ENCODE measurements around the gene DIP2C. TPM values are rescaled to one million over a fixed set of nuclear protein-coding genes. Genes with fewer than 3 reads are reported as not detected.

Gene DIP2C
- total RNA-seq, 1 donor, result 19.9 TPM

GRCh38 chr10:567869-568268, 121.6 kb downstream of the DIP2C start:
- TF ChIP-seq CTCF (IDR thresholded peaks at IDR 0.05; ENCODE audit: insufficient read depth, low read depth, low read length), result no peak
- no peak overlapping the region for H3K4me3 ChIP-seq (ENCODE audit: low read depth, low read length)
- DNase-seq (ENCODE audit: low read depth), result no peak

- TF ChIP-seq CTCF (IDR thresholded peaks at IDR 0.05; ENCODE audit: insufficient read depth, low read depth, low read length), result no peak
- H3K4me3 ChIP-seq (ENCODE audit: low read depth, low read length), result no peak overlapping the region
- no peak for DNase-seq (ENCODE audit: low read depth)
These were observed 123.1 kb downstream of the DIP2C start for GRCh38 chr10:566241-566885.

GRCh38 chr10:565676-566075, 123.8 kb downstream of the DIP2C start:
- no peak for TF ChIP-seq CTCF (IDR thresholded peaks at IDR 0.05; ENCODE audit: insufficient read depth, low read depth, low read length)
- DNase-seq (ENCODE audit: low read depth), result no peak
- H3K4me3 ChIP-seq (ENCODE audit: low read depth, low read length), result no peak overlapping the region

- no peak overlapping the region for H3K4me3 ChIP-seq (ENCODE audit: low read depth, low read length)
- TF ChIP-seq CTCF (IDR thresholded peaks at IDR 0.05; ENCODE audit: insufficient read depth, low read depth, low read length), result no peak
- DNase-seq (ENCODE audit: low read depth), result no peak
These were observed 124.3 kb downstream of the DIP2C start for GRCh38 chr10:565146-565545.

- DNase-seq (ENCODE audit: low read depth), result no peak
- TF ChIP-seq CTCF (IDR thresholded peaks at IDR 0.05; ENCODE audit: insufficient read depth, low read depth, low read length), result no peak
- no peak overlapping the region for H3K4me3 ChIP-seq (ENCODE audit: low read depth, low read length)
These were observed 125.6 kb downstream of the DIP2C start for GRCh38 chr10:563827-564226.

- no peak for TF ChIP-seq CTCF (IDR thresholded peaks at IDR 0.05; ENCODE audit: insufficient read depth, low read depth, low read length)
- DNase-seq (ENCODE audit: low read depth), result no peak
- H3K4me3 ChIP-seq (ENCODE audit: low read depth, low read length), result no peak overlapping the region
These were observed 127.3 kb downstream of the DIP2C start for GRCh38 chr10:562142-562541.

GRCh38 chr10:561721-562120, 127.7 kb downstream of the DIP2C start:
- H3K4me3 ChIP-seq (ENCODE audit: low read depth, low read length), result no peak overlapping the region
- no peak for DNase-seq (ENCODE audit: low read depth)
- no peak for TF ChIP-seq CTCF (IDR thresholded peaks at IDR 0.05; ENCODE audit: insufficient read depth, low read depth, low read length)
